ENCODE measurements around the gene PINK1. TPM values are rescaled to one million over a fixed set of nuclear protein-coding genes. Genes with fewer than 3 reads are reported as not detected.

The PINK1 gene
- total RNA-seq, 1 donor from 2014 or later, result 57.2 TPM

GRCh38 chr1:20700636-20701215 lies 67.5 kb downstream of the PINK1 start:
- Histone ChIP-seq H3K4me3 (no peak overlapping the region), H3K36me3 (no peaks in the 10 kb centered on the region), H3K4me1 (no peaks in the 10 kb centered on the region), H3K27ac (no peak overlapping the region), H3K27me3 (ENCODE audit: low read depth) (no peaks in the 10 kb centered on the region), H3K9me3 (no peaks in the 10 kb centered on the region)
- DNase-seq, result no peak
- intact Hi-C loops (cut with DNase I), result no loop called here
- TF ChIP-seq CTCF (IDR thresholded peaks at IDR 0.05), result no peak
- ATAC-seq, result no peak

Other genes with a start within 250 kb of the PINK1 start
- gene CAMK2N1, start 147.2 kb upstream of the PINK1 start, total RNA-seq, result 43.0 TPM
- 29.9 TPM for gene MUL1, start 125.3 kb upstream of the PINK1 start, total RNA-seq
- 0.38 TPM for gene FAM43B, start 80.9 kb upstream of the PINK1 start, total RNA-seq
- 5.3 TPM for gene CDA, start 44.4 kb upstream of the PINK1 start, total RNA-seq
- gene DDOST, start 27.9 kb downstream of the PINK1 start, total RNA-seq, result 148 TPM
- gene KIF17, start 84.5 kb downstream of the PINK1 start, total RNA-seq, result 8.4 TPM
- gene SH2D5, start 99.2 kb downstream of the PINK1 start, total RNA-seq, result not detected
- 253 TPM for gene HP1BP3, start 153.8 kb downstream of the PINK1 start, total RNA-seq